Heart left ventricle (tissue), 13 donors: ENCODE measurements around the gene AGGF1.

ENCODE experiments used
- POLR2A ChIP-seq, 2 donors: fragments of 450-650 bp; IDR thresholded peaks; one replicate each; pipeline ENCODE4 v1.6.1; 2017; ENCODE audit warnings: antibody characterized with exemption in 2 of 2, mild to moderate bottlenecking in 2 of 2, moderate library complexity in 2 of 2
- TF ChIP-seq, protein P1 (sequence below), 12 donors: fragments of 200-600 bp; sonication (generic) in 4 of 12; IDR thresholded peaks; one replicate each; pipeline versions ENCODE4 v1.5.0 to v1.8.0; 2018 to 2022; ENCODE audit warnings: antibody characterized with exemption in 12 of 12, mild to moderate bottlenecking in 5 of 12
- donor health status: ischemic (EF 13 %, LVEDD 7.1; RV severe dilation, severe dysfunction).
- donor health status: DM: no; HTN: yes; CAD: no.
- donor health status: DM: no; HTN: no; CAD: no.
- donor health status: ischemic (EF 25% LVEDD 6.9; RV normal size, moderate dysfunction).
- donor health status: ischemic (EF 25% LVEDD 5.7; RV mildly dilated, moderate dysfunction).
- donor health status: ischemic (EF 35%, LVEDD 5.7; RV mildly dilated, moderate dysfunction).
- donor health status: nonischemic (EF 11% LVEDD 7.7; RV severe dilation, severe dysfunction).
- donor health status: DM: yes; HTN: yes; CAD: no.
- donor health status: PGD.
- donor health status: ischemic (EF 29% LVEDD 5.4; RV normal size, mild dysfunction).
- donor health status: nonischemic (EF 23%, LVEDD 6.1; RV moderate dilation, normal function).

- TF ChIP-seq, protein P1, sequence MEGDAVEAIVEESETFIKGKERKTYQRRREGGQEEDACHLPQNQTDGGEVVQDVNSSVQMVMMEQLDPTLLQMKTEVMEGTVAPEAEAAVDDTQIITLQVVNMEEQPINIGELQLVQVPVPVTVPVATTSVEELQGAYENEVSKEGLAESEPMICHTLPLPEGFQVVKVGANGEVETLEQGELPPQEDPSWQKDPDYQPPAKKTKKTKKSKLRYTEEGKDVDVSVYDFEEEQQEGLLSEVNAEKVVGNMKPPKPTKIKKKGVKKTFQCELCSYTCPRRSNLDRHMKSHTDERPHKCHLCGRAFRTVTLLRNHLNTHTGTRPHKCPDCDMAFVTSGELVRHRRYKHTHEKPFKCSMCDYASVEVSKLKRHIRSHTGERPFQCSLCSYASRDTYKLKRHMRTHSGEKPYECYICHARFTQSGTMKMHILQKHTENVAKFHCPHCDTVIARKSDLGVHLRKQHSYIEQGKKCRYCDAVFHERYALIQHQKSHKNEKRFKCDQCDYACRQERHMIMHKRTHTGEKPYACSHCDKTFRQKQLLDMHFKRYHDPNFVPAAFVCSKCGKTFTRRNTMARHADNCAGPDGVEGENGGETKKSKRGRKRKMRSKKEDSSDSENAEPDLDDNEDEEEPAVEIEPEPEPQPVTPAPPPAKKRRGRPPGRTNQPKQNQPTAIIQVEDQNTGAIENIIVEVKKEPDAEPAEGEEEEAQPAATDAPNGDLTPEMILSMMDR (IDR thresholded peaks at IDR 0.05): no peak
- peak in 1 of 2 donors; percentile 62 for TF ChIP-seq POLR2A (IDR thresholded peaks at IDR 0.05)
Measured at GRCh38 chr5:77030097-77031071, at the start of gene AGGF1.
